ENCODE measurements around the gene ZBTB20.

DNA sequence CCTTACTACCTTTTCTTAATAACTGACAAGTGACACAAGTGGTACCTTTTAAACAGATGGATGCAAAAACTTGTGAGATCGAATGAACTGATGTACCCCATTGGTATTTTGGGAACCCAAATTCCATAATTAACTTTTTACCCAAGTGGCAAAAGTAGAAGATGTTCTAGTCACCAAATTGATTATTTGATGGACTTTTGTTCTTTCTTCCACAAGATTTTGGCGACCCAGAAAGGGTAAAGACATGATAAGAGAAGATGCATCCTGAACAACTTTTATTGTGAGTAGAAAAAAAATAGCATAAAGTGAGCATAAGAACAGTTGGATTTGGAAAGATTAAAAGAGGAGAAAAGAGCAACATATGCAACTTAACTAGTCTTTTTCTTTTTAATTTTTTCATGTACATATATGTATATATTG, 693.7 kb downstream of the ZBTB20 start:
- TF ChIP-seq, protein P1, sequence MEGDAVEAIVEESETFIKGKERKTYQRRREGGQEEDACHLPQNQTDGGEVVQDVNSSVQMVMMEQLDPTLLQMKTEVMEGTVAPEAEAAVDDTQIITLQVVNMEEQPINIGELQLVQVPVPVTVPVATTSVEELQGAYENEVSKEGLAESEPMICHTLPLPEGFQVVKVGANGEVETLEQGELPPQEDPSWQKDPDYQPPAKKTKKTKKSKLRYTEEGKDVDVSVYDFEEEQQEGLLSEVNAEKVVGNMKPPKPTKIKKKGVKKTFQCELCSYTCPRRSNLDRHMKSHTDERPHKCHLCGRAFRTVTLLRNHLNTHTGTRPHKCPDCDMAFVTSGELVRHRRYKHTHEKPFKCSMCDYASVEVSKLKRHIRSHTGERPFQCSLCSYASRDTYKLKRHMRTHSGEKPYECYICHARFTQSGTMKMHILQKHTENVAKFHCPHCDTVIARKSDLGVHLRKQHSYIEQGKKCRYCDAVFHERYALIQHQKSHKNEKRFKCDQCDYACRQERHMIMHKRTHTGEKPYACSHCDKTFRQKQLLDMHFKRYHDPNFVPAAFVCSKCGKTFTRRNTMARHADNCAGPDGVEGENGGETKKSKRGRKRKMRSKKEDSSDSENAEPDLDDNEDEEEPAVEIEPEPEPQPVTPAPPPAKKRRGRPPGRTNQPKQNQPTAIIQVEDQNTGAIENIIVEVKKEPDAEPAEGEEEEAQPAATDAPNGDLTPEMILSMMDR (conservative IDR thresholded peaks at IDR 0.05), result no peak
- no peak for TF ChIP-seq EZH2 (IDR thresholded peaks at IDR 0.05; ENCODE audit: low read depth)

Measured in PC-9 (cell line).